Stimulated activated CD8-positive, alpha-beta memory T cell treated with anti-CD3 and anti-CD28 coated beads, Interleukin-2, amount 100 ng/mL, for 48 hours (primary cell): ENCODE data around the gene ACTG1.

ENCODE experiments used
- DNase-seq, 2 donors: peaks; one replicate each; pipeline ENCODE4 v3.0.0-alpha.2; 2020; ENCODE audit warnings: low read depth in 2 of 2

Gene ACTG1

GRCh38 chr17:81498953-81499600 is 13.5 kb downstream of the ACTG1 start:
- DNase-seq: no peak

GRCh38 chr17:81494626-81495377 is 17.8 kb downstream of the ACTG1 start:
- no peak for DNase-seq

- DNase-seq: no peak
These were observed 19.2 kb downstream of the ACTG1 start for GRCh38 chr17:81493198-81494038.

- DNase-seq: no peak
These were observed 19.9 kb downstream of the ACTG1 start for GRCh38 chr17:81492706-81493105.

GRCh38 chr17:81492202-81492601 is 20.4 kb downstream of the ACTG1 start:
- no peak for DNase-seq

- no peak for DNase-seq
These were observed 20.8 kb downstream of the ACTG1 start for GRCh38 chr17:81491761-81492160.

GRCh38 chr17:81491181-81491581 is 21.4 kb downstream of the ACTG1 start:
- DNase-seq: no peak

- DNase-seq: no peak
These were observed 22.3 kb downstream of the ACTG1 start for GRCh38 chr17:81489998-81490992.

GRCh38 chr17:81489012-81489997 is 23.3 kb downstream of the ACTG1 start:
- DNase-seq: no peak

GRCh38 chr17:81488276-81488860 is 24.2 kb downstream of the ACTG1 start:
- no peak for DNase-seq

GRCh38 chr17:81487487-81488275 is 24.9 kb downstream of the ACTG1 start:
- DNase-seq: peak; percentile 67 to 73

GRCh38 chr17:81487089-81487486 is 25.5 kb downstream of the ACTG1 start:
- DNase-seq: no peak

GRCh38 chr17:81486199-81486810 is 26.3 kb downstream of the ACTG1 start:
- DNase-seq: no peak

- DNase-seq: peak; percentile 81 to 87
These were observed 28.2 kb downstream of the ACTG1 start for GRCh38 chr17:81484195-81484979.

GRCh38 chr17:81483862-81484194 is 28.8 kb downstream of the ACTG1 start:
- DNase-seq: no peak

- DNase-seq: no peak
These were observed 29.3 kb downstream of the ACTG1 start for GRCh38 chr17:81483085-81483861.

GRCh38 chr17:81482673-81483072 is 29.9 kb downstream of the ACTG1 start:
- no peak for DNase-seq
